A673 (cell line): ENCODE data around the gene RGS21. TPM values are rescaled to one million over a fixed set of nuclear protein-coding genes. Genes with fewer than 3 reads are reported as not detected.

Experiments used
- BruUV-seq: library from RNA; stranded (reverse); fragments of 400-500 nt; replicated peaks from 2 replicates; lab custom pipeline; 2021; lab: Mats Ljungman, UMichigan
- CTCF ChIA-PET: fragments of 300-600 bp; sonication (Branson Sonifier 250); formaldehyde crosslinking; loops from one replicate; lab custom pipeline; 2022; ENCODE audit warnings: antibody characterized with exemption; lab: Charles Lee
- POLR2A ChIA-PET: fragments of 300-600 bp; sonication (Branson Sonifier 250); formaldehyde crosslinking; loops from one replicate; lab custom pipeline; 2022; ENCODE audit warnings: antibody characterized with exemption; ENCODE audit not compliant: low non-redundant PET; lab: Charles Lee
- DNase-seq: peaks from one replicate; pipeline ENCODE4 v3.0.0-alpha.2; 2015; ENCODE audit warnings: low spot score
- H3K27ac ChIP-seq: fragments of 200-600 bp; sonication (generic); 2 replicates; pipeline ENCODE4 v1.5.1; 2016; ENCODE audit warnings: mixed run types, low read depth, mild to moderate bottlenecking, mixed read lengths, antibody characterized with exemption, low read length; ENCODE audit not compliant: poor library complexity, severe bottlenecking
- H3K27me3 ChIP-seq: fragments of 200-600 bp; sonication (generic); replicated peaks from 2 replicates; pipeline ENCODE4 v1.6.1; 2017; ENCODE audit warnings: mixed run types, low read depth, mild to moderate bottlenecking, mixed read lengths, antibody characterized with exemption, low read length; ENCODE audit not compliant: insufficient read depth, poor library complexity
- H3K36me3 ChIP-seq: fragments of 200-600 bp; sonication (generic); 2 replicates; pipeline ENCODE4 v1.6.1; 2016; ENCODE audit warnings: mixed run types, mild to moderate bottlenecking, mixed read lengths, antibody characterized with exemption, low read length; ENCODE audit not compliant: insufficient read depth, poor library complexity, severe bottlenecking
- H3K4me1 ChIP-seq: fragments of 200-600 bp; sonication (generic); 2 replicates; pipeline ENCODE4 v1.6.1; 2017; ENCODE audit warnings: mixed run types, mild to moderate bottlenecking, mixed read lengths, antibody characterized with exemption, low read length; ENCODE audit not compliant: insufficient read depth, poor library complexity, severe bottlenecking
- H3K4me3 ChIP-seq: fragments of 200-600 bp; sonication (generic); 2 replicates; pipeline ENCODE4 v1.5.1; 2016; ENCODE audit warnings: low read depth, mixed run types, mild to moderate bottlenecking, mixed read lengths, low read length; ENCODE audit not compliant: poor library complexity, severe bottlenecking
- H3K9me3 ChIP-seq: fragments of 200-600 bp; sonication (generic); 2 replicates; pipeline ENCODE4 v1.6.1; 2016; ENCODE audit warnings: mixed run types, low read depth, mild to moderate bottlenecking, mixed read lengths, antibody characterized with exemption, low read length; ENCODE audit not compliant: poor library complexity, severe bottlenecking
- CTCF ChIP-seq: fragments of 300-800, 200-600 bp; sonication (generic); conservative IDR thresholded peaks from 2 replicates; pipeline ENCODE4 v1.5.1; 2017; ENCODE audit warnings: low read depth, mild to moderate bottlenecking, antibody characterized with exemption, low read length, moderate library complexity, mixed read lengths
- EZH2 ChIP-seq: fragments of 200-600 bp; sonication (generic); IDR thresholded peaks from 2 replicates; pipeline ENCODE4 v1.6.1; 2017; ENCODE audit warnings: borderline replicate concordance, low read depth, mild to moderate bottlenecking, mixed read lengths, antibody characterized with exemption, low read length; ENCODE audit not compliant: poor library complexity, severe bottlenecking
- intact Hi-C: fragments of 100-400 bp; cut with micrococcal nuclease; formaldehyde crosslinking; loops from one replicate; pipeline ENCODE4 v1.10.0; 2022; ENCODE audit not compliant: unreplicated experiment
- total RNA-seq: library from RNA; stranded (reverse); gene quantifications from 2 replicates; pipeline ENCODE4 v1.2.3, GENCODE V29; 2021

RGS21 gene
- total RNA-seq, 1 experiment from 2014 or later = 0.43 TPM

GRCh38 chr1:192349314-192349713 is 32.5 kb downstream of the RGS21 start:
- BruUV-seq = no TSS peak
- Histone ChIP-seq H3K4me1 (peaks cover 10% of the 10 kb centered on the region), H3K27me3 (no peaks in the 10 kb centered on the region), H3K27ac (no peak overlapping the region), H3K36me3 (no peaks in the 10 kb centered on the region), H3K9me3 (no peaks in the 10 kb centered on the region), H3K4me3 (no peak overlapping the region)
- intact Hi-C loops = no loop called here
- DNase-seq = no peak
- ChIA-PET CTCF (no interaction called here), POLR2A (no interaction called here)
- TF ChIP-seq CTCF (no peak), EZH2 (no peak)

- POLR2A ChIA-PET = no interaction called here
- no peaks in the 10 kb centered on the region for H3K9me3 ChIP-seq
- H3K4me3 ChIP-seq = no peak overlapping the region
- peaks cover 10% of the 10 kb centered on the region for H3K4me1 ChIP-seq
- BruUV-seq = no TSS peak
- H3K27me3 ChIP-seq = no peaks in the 10 kb centered on the region
- H3K36me3 ChIP-seq = no peaks in the 10 kb centered on the region
- intact Hi-C loops = no loop called here
- H3K27ac ChIP-seq = no peak overlapping the region
- TF ChIP-seq EZH2 = no peak
- CTCF ChIA-PET = no interaction called here
- no peak for DNase-seq
These were observed 33.6 kb downstream of the RGS21 start for GRCh38 chr1:192350356-192350755.

- peaks cover 3% of the 10 kb centered on the region for H3K4me1 ChIP-seq
- H3K4me3 ChIP-seq = no peak overlapping the region
- BruUV-seq = no TSS peak
- TF ChIP-seq CTCF (no peak), EZH2 (no peak)
- H3K9me3 ChIP-seq = no peaks in the 10 kb centered on the region
- ChIA-PET CTCF (no interaction called here), POLR2A (no interaction called here)
- intact Hi-C loops = no loop called here
- no peak overlapping the region for H3K27ac ChIP-seq
- no peak for DNase-seq
- H3K36me3 ChIP-seq = no peaks in the 10 kb centered on the region
- no peaks in the 10 kb centered on the region for H3K27me3 ChIP-seq
These were observed 34.8 kb downstream of the RGS21 start for GRCh38 chr1:192351550-192351949.

- intact Hi-C loops = no loop called here
- Histone ChIP-seq H3K27ac (no peak overlapping the region), H3K4me3 (no peak overlapping the region), H3K36me3 (no peaks in the 10 kb centered on the region), H3K9me3 (no peaks in the 10 kb centered on the region), H3K4me1 (no peaks in the 10 kb centered on the region), H3K27me3 (no peaks in the 10 kb centered on the region)
- TF ChIP-seq CTCF = no peak
- no peak for TF ChIP-seq EZH2
- POLR2A ChIA-PET = no interaction called here
- DNase-seq = no peak
- BruUV-seq = no TSS peak
- CTCF ChIA-PET = no interaction called here
These were observed 41.1 kb downstream of the RGS21 start for GRCh38 chr1:192357924-192358323.
